Chondrocyte (in vitro differentiated cells): ENCODE measurements around the gene FAM24B. TPM values are rescaled to one million over a fixed set of nuclear protein-coding genes. Genes with fewer than 3 reads are reported as not detected.
"Not testable (repeated sequence)": the region's sequence is repeated elsewhere in the genome, so short reads cannot be mapped to it uniquely, and the experiment has no call there.

Experiments
- DNase-seq: peaks from one replicate; pipeline ENCODE4 v3.0.0; 2021; ENCODE audit warnings: mixed read lengths, low spot score
- H3K27ac Mint-ChIP-seq: one replicate; pipeline ENCODE4 v1.8.0; 2021; ENCODE audit warnings: mild to moderate bottlenecking, moderate library complexity, mixed read lengths; ENCODE audit not compliant: unreplicated experiment
- H3K27me3 Mint-ChIP-seq: 2 replicates; pipeline ENCODE4 v1.8.0; 2021; ENCODE audit warnings: low read depth, mixed read lengths
- H3K36me3 Mint-ChIP-seq: 2 replicates; pipeline ENCODE4 v1.8.0; 2021; ENCODE audit warnings: low read depth, mixed read lengths
- H3K4me1 Mint-ChIP-seq: 2 replicates; pipeline ENCODE4 v1.8.0; 2021; ENCODE audit warnings: low read depth, mild to moderate bottlenecking, mixed read lengths
- H3K4me3 Mint-ChIP-seq: one replicate; pipeline ENCODE4 v1.8.0; 2021; ENCODE audit warnings: mild to moderate bottlenecking, moderate library complexity, mixed read lengths; ENCODE audit not compliant: unreplicated experiment
- H3K9me3 Mint-ChIP-seq: 2 replicates; pipeline ENCODE4 v1.8.0; 2021; ENCODE audit warnings: low read depth, mixed read lengths
- total RNA-seq: library from RNA; stranded (reverse); gene quantifications from 3 replicates; pipeline ENCODE4 v1.2.1, GENCODE V29; 2021
- TF ChIP-seq, protein P1 (sequence below): fragments of 200-600 bp; sonication (generic); IDR thresholded peaks from 2 replicates; pipeline ENCODE4 v1.5.0; 2021; ENCODE audit warnings: antibody characterized with exemption, mild to moderate bottlenecking, moderate library complexity

FAM24B gene
- total RNA-seq, 1 donor from 2014 or later, result not detected

DNA sequence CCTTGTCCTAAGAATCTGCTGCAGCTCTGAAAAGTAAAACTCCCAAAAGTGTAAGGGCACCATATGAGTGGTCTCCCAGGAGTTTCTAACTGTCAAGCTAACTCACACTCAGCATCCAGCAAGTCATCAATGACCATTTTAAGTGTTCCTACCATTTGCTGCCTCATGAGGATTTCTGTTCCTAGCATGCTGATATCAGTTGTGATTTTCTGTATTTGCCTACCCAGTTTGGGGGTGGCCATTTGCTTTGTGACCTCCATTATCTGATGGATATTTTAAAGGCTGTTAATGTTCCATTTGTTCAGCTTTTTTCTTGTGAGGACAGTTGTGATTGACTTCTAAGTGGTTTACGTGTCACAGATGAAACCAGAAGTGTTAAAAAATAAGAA is 2.9 kb downstream of the FAM24B start:
- Mint-ChIP-seq H3K36me3 (no peaks in the 10 kb centered on the region), H3K27me3 (peaks cover 18% of the 10 kb centered on the region), H3K4me3 (no peak overlapping the region), H3K9me3 (peaks cover 3% of the 10 kb centered on the region), H3K4me1 (no peaks in the 10 kb centered on the region), H3K27ac (no peak overlapping the region)
- DNase-seq, result no peak
- TF ChIP-seq, protein P1, sequence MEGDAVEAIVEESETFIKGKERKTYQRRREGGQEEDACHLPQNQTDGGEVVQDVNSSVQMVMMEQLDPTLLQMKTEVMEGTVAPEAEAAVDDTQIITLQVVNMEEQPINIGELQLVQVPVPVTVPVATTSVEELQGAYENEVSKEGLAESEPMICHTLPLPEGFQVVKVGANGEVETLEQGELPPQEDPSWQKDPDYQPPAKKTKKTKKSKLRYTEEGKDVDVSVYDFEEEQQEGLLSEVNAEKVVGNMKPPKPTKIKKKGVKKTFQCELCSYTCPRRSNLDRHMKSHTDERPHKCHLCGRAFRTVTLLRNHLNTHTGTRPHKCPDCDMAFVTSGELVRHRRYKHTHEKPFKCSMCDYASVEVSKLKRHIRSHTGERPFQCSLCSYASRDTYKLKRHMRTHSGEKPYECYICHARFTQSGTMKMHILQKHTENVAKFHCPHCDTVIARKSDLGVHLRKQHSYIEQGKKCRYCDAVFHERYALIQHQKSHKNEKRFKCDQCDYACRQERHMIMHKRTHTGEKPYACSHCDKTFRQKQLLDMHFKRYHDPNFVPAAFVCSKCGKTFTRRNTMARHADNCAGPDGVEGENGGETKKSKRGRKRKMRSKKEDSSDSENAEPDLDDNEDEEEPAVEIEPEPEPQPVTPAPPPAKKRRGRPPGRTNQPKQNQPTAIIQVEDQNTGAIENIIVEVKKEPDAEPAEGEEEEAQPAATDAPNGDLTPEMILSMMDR, result no peak

DNA sequence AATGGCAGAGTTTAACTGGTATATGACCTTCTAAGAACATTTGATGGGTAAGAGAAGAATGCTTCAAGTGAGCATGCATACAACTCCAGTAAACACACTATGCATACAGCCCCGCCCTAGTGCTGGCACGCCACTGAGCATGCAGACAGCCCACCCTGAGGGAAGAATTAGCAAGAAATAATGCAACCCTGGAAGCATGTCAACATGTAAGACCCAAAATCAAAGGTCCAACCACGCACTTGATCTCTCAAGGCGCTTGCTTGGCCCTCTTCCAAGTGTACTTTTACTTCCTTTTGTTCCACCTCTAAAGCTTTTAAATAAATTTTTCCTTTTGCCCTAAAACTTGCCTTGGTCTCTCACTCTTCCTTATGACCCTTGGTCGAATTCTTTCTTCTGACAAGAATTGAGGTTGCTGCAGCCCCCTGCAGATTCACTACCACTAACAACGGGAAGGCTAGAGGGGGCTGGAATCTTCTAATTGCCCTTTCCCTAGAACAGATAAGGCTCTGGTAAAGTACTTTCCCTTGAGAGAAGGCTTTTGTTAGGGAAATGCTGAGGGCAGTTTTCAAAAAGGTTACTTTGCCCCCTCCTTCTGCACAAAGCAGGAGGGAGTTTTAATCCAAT is 3.4 kb downstream of the FAM24B start:
- Mint-ChIP-seq H3K4me3 (no peak overlapping the region), H3K9me3 (peaks cover 3% of the 10 kb centered on the region), H3K4me1 (no peaks in the 10 kb centered on the region), H3K27me3 (peaks cover 18% of the 10 kb centered on the region), H3K27ac (no peak overlapping the region), H3K36me3 (no peaks in the 10 kb centered on the region)
- DNase-seq, result no peak
- TF ChIP-seq, protein P1, result no peak

DNA sequence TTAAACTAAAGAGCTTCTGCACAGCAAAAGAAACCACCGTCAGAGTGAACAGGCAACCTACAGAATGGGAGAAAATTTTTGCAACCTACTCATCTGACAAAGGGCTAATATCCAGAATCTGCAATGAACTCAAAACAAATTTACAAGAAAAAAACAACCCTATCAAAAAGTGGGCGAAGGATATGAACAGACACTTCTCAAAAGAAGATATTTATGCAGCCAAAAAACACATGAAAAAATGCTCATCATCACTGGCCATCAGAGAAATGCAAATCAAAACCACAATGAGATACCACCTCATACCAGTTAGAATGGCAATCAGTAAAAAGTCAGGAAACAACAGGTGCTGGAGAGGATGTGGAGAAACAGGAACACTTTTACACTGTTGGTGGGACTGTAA is 7.4 kb downstream of the FAM24B start:
- not testable (repeated sequence) for H3K27ac Mint-ChIP-seq, H3K4me3 Mint-ChIP-seq, H3K4me1 Mint-ChIP-seq, DNase-seq, H3K36me3 Mint-ChIP-seq
- Mint-ChIP-seq H3K9me3 (peaks cover 10% of the 10 kb centered on the region), H3K27me3 (peaks cover 20% of the 10 kb centered on the region)

DNA sequence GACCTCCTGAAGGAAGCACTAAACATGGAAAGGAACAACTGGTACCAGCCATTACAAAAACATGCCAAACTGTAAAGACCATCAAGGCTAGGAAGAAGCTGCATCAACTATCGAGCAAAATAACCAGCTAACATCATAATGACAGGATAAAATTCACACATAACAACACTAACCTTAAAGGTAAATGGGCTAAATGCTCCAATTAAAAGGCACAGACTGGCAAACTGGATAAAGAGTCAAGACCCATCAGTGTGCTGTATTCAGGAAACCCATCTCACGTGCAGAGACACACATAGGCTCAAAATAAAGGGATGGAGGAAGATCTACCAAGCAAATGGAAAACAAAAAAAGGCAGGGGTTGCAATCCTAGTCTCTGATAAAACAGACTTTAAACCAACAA is 10.6 kb downstream of the FAM24B start:
- not testable (repeated sequence) for H3K4me3 Mint-ChIP-seq, H3K27me3 Mint-ChIP-seq, DNase-seq, H3K27ac Mint-ChIP-seq, H3K36me3 Mint-ChIP-seq
- peaks cover 10% of the 10 kb centered on the region for H3K9me3 Mint-ChIP-seq
- peaks cover 12% of the 10 kb centered on the region for H3K4me1 Mint-ChIP-seq

DNA sequence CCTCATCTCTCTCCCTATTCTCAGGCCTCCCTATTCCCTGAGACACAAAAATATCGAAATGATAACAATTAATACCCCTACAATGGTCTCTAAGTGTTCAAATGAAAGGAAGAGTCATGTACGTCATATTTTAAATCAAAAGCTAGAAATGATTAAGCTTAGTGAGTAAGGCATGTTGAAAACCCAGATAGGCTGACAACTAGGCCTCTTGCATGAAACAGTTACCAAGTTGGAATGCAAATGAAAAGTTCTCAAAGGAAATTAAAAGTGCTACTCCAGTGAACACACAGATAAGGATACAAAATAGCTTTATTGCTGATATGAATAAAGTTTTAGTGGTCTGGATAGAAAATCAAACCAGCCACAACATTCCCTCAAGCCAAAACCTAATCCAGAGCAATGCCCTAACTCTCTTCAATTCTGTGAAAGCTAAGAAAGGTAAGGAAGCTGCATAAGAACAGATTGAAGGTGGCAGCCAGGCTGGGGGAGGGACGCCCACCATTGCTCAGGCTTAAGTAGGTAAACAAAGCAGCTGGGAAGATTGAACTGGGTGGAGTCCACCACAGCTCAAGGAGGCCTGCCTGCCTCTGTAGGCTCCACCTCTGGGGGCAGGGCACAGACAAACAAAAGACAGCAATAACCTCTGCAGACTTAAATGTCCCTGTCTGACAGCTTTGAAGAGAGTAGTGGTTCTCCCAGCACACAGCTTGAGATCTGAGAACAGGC is 12.5 kb downstream of the FAM24B start:
- not testable (repeated sequence) for H3K27me3 Mint-ChIP-seq, DNase-seq, H3K9me3 Mint-ChIP-seq, H3K36me3 Mint-ChIP-seq, H3K4me3 Mint-ChIP-seq, H3K27ac Mint-ChIP-seq
- H3K4me1 Mint-ChIP-seq, result peaks cover 15% of the 10 kb centered on the region

DNA sequence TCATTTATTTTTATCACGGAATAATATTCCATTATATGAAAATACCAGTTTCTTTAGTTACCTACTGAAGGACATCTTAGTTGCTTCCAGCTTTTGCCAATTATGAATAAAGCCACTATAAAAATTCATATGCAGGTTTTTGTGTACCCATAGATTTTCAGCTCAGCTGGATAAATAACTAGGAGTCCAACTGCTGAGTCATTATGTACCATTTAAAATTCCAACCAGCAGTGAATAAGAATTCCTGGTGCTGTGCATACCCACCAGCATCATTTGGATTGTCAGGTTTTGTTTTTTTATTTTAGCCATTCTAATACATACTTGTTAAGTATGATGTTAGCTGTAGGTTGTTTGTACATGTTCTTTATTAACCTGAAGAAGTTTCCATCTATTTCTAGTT is 14.5 kb downstream of the FAM24B start:
- TF ChIP-seq, protein P1, result no peak
- peaks cover 7% of the 10 kb centered on the region for H3K9me3 Mint-ChIP-seq
- H3K4me3 Mint-ChIP-seq, result no peak overlapping the region
- DNase-seq, result no peak
- peaks cover under 1% of the 10 kb centered on the region for H3K27me3 Mint-ChIP-seq
- H3K27ac Mint-ChIP-seq, result peak overlapping the region; percentile 36
- H3K36me3 Mint-ChIP-seq, result peaks cover 3% of the 10 kb centered on the region
- peaks cover 18% of the 10 kb centered on the region for H3K4me1 Mint-ChIP-seq
